Fibroblast of villous mesenchyme (primary cell): Measurements from ENCODE around the gene PRELID3B. TPM values are rescaled to one million over a fixed set of nuclear protein-coding genes. Genes with fewer than 3 reads are reported as not detected.

ENCODE experiments used
- DNase-seq: peaks from one replicate; pipeline ENCODE4 v3.0.0-alpha.2; 2010; ENCODE audit warnings: low read depth
- H3K4me3 ChIP-seq: 2 replicates; pipeline ENCODE4 v1.5.1; 2011; ENCODE audit warnings: low read depth, mild to moderate bottlenecking, low read length
- CTCF ChIP-seq: IDR thresholded peaks from 2 replicates; pipeline ENCODE4 v1.5.1; 2012; ENCODE audit warnings: low read depth, mild to moderate bottlenecking, low read length; ENCODE audit not compliant: insufficient read depth
- total RNA-seq: library from RNA; depleted of rRNA; stranded (reverse); fragments of >200 nt; gene quantifications from 2 replicates; pipeline ENCODE4 v1.2.3, GENCODE V29; 2012

The PRELID3B gene
- total RNA-seq, 1 donor: 85.1 TPM

- no peak overlapping the region for H3K4me3 ChIP-seq
- no peak for TF ChIP-seq CTCF
- DNase-seq: no peak
Measured at GRCh38 chr20:58990651-58991445, 51.7 kb downstream of the PRELID3B start.

- TF ChIP-seq CTCF: no peak
- no peak overlapping the region for H3K4me3 ChIP-seq
- no peak for DNase-seq
Measured at GRCh38 chr20:58989196-58989595, 53.4 kb downstream of the PRELID3B start.

DNA sequence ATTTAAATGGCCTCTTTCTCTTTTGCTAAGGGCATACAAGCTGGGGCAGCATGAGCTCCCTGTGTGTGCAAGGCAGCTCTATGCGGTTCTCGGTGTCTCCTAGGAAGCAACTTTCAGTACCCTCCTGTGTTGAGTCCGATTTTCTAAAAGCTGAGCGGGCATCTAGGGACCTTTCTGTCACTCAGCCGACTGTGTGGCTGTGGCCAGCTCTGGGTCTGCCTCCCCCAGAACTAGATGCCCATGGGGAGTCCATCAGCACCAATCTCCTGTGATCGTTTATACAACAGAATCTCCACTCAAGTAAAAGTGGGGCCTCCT is 54.1 kb downstream of the PRELID3B start:
- no peak for TF ChIP-seq CTCF
- no peak for DNase-seq
- no peak overlapping the region for H3K4me3 ChIP-seq

GRCh38 chr20:58987790-58988564 is 54.6 kb downstream of the PRELID3B start:
- H3K4me3 ChIP-seq: no peak overlapping the region
- no peak for DNase-seq
- TF ChIP-seq CTCF: no peak

DNA sequence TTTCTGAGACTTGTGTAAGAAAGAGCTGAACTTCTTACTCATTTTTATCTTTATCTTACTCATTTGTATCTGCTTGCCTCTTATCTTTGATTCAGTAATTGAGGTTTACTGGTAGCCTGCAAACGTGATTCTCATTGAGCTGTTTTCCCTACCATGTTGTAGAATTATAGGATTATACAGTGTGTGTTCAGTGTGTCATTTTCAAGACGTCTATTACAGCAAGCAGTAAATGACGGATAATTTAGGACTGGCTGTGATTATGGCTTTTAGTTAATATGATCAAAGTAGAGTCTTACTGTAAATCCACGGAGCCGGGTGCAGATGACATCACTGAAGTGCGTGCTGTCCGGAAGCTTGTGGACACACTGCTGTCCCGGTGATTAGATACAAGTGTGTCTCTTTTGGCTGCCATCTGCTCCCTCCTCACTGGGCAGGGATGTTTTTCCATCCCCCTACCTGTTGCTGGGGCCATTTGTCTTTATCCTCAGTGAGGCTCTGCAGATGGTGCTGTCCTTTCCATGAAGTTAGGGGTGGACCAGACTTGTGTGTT is 55.5 kb downstream of the PRELID3B start:
- no peak for TF ChIP-seq CTCF
- no peak for DNase-seq
- H3K4me3 ChIP-seq: no peak overlapping the region

DNA sequence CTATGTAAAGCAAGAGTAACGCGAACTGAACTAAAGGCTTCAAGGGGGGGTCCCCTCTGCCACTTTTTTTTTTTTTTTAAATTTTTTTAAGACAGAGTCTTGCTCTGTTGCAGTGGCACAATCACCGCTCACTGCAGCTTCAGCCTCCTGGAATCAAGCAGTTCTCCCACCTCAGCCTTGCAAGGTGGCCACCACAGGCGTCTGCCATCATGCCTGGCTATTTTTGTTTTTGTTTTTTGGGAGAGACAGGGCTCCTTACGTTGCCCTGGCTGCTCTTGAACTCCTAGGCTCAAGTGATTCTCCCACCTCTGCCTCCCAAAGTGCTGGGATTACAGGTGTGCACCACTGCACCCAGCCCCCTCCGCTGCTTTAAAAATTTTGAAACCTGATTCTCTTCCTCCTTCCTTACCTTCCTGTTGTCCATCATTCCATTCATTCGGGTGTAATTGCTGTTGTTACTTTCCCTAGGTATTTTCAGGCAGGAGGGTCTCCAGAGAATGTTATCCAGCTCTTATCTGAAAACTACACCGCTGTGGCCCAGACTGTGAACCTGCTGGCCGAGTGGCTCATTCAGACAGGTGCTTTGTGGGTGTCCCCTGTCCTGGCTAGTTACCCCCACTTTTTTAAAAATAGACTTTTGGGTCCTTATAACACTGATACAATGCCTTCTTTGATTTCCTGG is 56.2 kb downstream of the PRELID3B start:
- H3K4me3 ChIP-seq: no peak overlapping the region
- TF ChIP-seq CTCF: no peak
- no peak for DNase-seq
